ENCODE results near the gene BAIAP2L2.

BAIAP2L2 gene

DNA sequence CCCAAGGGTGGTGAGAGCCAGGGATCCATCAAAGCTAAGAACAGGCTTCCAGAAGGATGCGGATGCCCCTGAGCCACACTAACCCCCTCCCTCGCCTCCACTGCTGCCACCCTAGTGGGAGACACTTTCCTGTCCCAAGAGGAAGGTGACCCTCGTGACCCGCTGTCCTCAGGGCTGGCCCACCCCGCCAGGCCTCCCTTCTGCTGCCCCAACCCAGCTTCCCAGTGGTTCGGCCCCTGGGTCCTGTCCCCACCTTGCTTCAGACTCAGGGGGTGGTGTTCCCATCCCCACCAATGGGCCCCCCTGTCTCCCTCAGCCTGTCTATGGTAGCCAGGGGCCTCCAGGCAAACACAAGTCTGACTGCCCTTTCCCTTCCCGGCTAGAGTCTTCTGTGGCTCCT, 59.8 kb downstream of the BAIAP2L2 start:
- FAIRE-seq (no peak), DNase-seq (ENCODE audit: insufficient read length, low spot score) (no peak)
- TF ChIP-seq, protein P1, sequence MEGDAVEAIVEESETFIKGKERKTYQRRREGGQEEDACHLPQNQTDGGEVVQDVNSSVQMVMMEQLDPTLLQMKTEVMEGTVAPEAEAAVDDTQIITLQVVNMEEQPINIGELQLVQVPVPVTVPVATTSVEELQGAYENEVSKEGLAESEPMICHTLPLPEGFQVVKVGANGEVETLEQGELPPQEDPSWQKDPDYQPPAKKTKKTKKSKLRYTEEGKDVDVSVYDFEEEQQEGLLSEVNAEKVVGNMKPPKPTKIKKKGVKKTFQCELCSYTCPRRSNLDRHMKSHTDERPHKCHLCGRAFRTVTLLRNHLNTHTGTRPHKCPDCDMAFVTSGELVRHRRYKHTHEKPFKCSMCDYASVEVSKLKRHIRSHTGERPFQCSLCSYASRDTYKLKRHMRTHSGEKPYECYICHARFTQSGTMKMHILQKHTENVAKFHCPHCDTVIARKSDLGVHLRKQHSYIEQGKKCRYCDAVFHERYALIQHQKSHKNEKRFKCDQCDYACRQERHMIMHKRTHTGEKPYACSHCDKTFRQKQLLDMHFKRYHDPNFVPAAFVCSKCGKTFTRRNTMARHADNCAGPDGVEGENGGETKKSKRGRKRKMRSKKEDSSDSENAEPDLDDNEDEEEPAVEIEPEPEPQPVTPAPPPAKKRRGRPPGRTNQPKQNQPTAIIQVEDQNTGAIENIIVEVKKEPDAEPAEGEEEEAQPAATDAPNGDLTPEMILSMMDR (IDR thresholded peaks at IDR 0.05; ENCODE audit: insufficient read depth, missing control alignments) = no peak

DNA sequence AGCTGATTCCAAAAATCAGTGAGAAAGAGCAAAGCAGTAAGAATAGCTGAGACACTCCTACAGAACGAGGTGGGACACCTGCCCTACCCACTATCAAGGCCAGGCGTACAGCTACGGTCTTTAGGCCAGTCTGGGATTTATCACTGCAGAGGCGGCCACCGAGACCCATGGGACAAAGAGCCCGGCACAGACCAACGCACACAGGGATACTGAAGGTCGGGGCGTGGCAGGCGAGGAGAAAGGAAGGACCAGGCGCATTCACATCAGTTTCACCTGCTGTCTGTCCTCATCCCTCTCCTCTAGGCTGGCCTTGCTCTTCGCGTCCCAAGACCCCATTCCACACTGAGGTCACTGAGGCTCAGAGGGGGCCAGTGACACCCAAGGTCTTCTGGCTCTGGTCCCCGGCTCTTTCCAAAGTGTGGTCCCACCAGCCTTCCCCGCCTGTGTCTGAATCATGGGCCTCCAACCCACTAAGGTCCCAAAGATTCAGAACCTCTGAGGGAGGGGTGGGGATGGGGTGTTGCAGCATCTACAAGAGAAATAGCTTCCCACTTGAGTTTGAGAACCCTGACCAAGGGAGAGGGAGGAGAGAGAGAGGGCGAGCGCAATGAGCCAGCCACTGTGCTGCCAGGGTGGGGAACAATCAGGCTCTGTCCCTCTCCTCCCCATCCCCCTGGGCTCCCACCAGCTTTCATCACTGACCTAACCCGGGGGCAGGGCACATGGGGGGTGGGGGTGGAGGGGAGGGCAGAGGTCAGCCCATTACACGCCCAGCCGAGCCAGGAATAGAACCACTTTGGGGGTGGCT, 60.5 kb downstream of the BAIAP2L2 start:
- no peak for FAIRE-seq
- TF ChIP-seq, protein P1 (IDR thresholded peaks at IDR 0.05; ENCODE audit: insufficient read depth, missing control alignments) = no peak
- DNase-seq (ENCODE audit: insufficient read length, low spot score) = no peak

GRCh38 chr22:38046070-38046748, 64.3 kb downstream of the BAIAP2L2 start:
- FAIRE-seq (no peak), DNase-seq (ENCODE audit: insufficient read length, low spot score) (no peak)
- TF ChIP-seq, protein P1 (IDR thresholded peaks at IDR 0.05; ENCODE audit: insufficient read depth, missing control alignments) = no peak

- DNase-seq (ENCODE audit: insufficient read length, low spot score) = no peak
- FAIRE-seq = no peak
- TF ChIP-seq, protein P1 (IDR thresholded peaks at IDR 0.05; ENCODE audit: insufficient read depth, missing control alignments) = no peak
Measured at GRCh38 chr22:38043151-38044039, 67.1 kb downstream of the BAIAP2L2 start.

DNA sequence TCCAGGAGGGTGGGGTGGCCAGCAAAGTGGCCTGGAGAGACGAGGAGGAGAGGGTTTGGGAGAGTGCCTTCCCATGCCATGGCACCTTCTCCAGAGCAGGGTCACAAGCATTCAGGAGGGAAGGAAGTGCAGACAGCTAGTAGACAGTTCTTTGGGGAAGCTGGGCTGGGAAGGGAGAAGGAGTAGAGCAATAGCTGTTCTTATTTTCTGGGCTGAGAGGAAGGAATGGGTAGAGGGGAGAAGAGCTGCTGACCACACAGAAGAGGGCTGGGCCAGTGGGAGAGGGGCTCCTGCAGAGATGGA, 68.0 kb downstream of the BAIAP2L2 start:
- no peak for DNase-seq (ENCODE audit: insufficient read length, low spot score)
- TF ChIP-seq, protein P1 (IDR thresholded peaks at IDR 0.05; ENCODE audit: insufficient read depth, missing control alignments) = no peak
- no peak for FAIRE-seq

- TF ChIP-seq, protein P1 (IDR thresholded peaks at IDR 0.05; ENCODE audit: insufficient read depth, missing control alignments) = no peak
Measured at GRCh38 chr22:38041760-38042487, 68.6 kb downstream of the BAIAP2L2 start.

More at GRCh38 chr22:38041760-38042487, 68.6 kb downstream of the BAIAP2L2 start:
- no peak for FAIRE-seq
- no peak for DNase-seq (ENCODE audit: insufficient read length, low spot score)

Measured in D721Med (cell line).